SK-N-SH (cell line): ENCODE measurements around the gene PSMD8. TPM values are rescaled to one million over a fixed set of nuclear protein-coding genes. Genes with fewer than 3 reads are reported as not detected.
A peak's percentile ranks its signal among the peaks of the same experiment; 100 is the strongest.

Experiments
- CTCF ChIA-PET: fragments of 300-600, 350-600 bp; formaldehyde crosslinking; extraction: SDS; loops from one replicate; lab custom pipeline; 2021; lab: Yijun Ruan, JAX
- POLR2A ChIA-PET: fragments of 350-600 bp; sonication (Branson Sonifier 250); formaldehyde crosslinking; extraction: SDS; loops from one replicate; lab custom pipeline; 2020; ENCODE audit warnings: antibody characterized with exemption, inconsistent platforms; lab: Yijun Ruan, JAX
- DNase-seq: peaks from one replicate; pipeline ENCODE4 v3.0.0; 2012
- H2AFZ ChIP-seq: fragments of 200-600 bp; sonication (generic); 2 replicates; pipeline ENCODE4 v1.8.1; 2016; ENCODE audit warnings: antibody characterized with exemption, mild to moderate bottlenecking, low read depth
- H3F3A ChIP-seq: fragments of 200-600 bp; sonication (generic); replicated peaks from 2 replicates; pipeline ENCODE3; 2016; ENCODE audit warnings: antibody characterized with exemption, mild to moderate bottlenecking; ENCODE audit not compliant: insufficient read depth
- H3K27ac ChIP-seq, 2 experiments: fragments of 200-500 bp in 1 of 2; fragments of 200-600 bp in 1 of 2; sonication (Bioruptor generic) in 1 of 2; sonication (generic), shearing (Covaris generic) in 1 of 2; 2 replicates each; pipeline versions ENCODE4 v1.5.1 to v1.6.1; 2014 to 2016; ENCODE audit warnings: low read depth in 2 of 2, inconsistent platforms in 1 of 2, low read length in 1 of 2, mild to moderate bottlenecking in 1 of 2, mixed read lengths in 1 of 2
- H3K27me3 ChIP-seq: fragments of 200-600 bp; sonication (generic), shearing (Covaris generic); 2 replicates; pipeline ENCODE4 v1.6.1; 2016; ENCODE audit warnings: mixed run types; ENCODE audit not compliant: insufficient read depth
- H3K36me3 ChIP-seq, 2 experiments: fragments of 200-500 bp in 1 of 2; fragments of 200-600 bp in 1 of 2; sonication (Bioruptor generic) in 1 of 2; sonication (generic) in 1 of 2; replicated peaks in 1 of 2; 2 replicates each; pipeline versions ENCODE3 to v1.5.1; 2014 to 2016; ENCODE audit warnings: low read length in 1 of 2, mild to moderate bottlenecking in 1 of 2; ENCODE audit not compliant: insufficient read depth in 2 of 2, control insufficient read depth in 1 of 2
- H3K4me1 ChIP-seq, 2 experiments: fragments of 200-500 bp in 1 of 2; fragments of 200-600 bp in 1 of 2; sonication (Bioruptor generic) in 1 of 2; sonication (generic), shearing (Covaris generic) in 1 of 2; 2 replicates each; pipeline versions ENCODE4 v1.5.1 to v1.6.1; 2014 to 2016; ENCODE audit warnings: low read depth in 1 of 2, low read length in 1 of 2, mixed run types in 1 of 2; ENCODE audit not compliant: insufficient read depth in 2 of 2, control insufficient read depth in 1 of 2
- H3K4me2 ChIP-seq: fragments of 200-600 bp; sonication (generic), shearing (Covaris generic); 2 replicates; pipeline ENCODE4 v1.6.1; 2017; ENCODE audit warnings: mixed run types
- H3K4me3 ChIP-seq, 2 experiments: fragments of 200-500 bp in 1 of 2; fragments of 200-600 bp in 1 of 2; sonication (Bioruptor generic) in 1 of 2; sonication (generic), shearing (Covaris generic) in 1 of 2; 2 replicates each; pipeline versions ENCODE4 v1.5.1 to v1.8.1; 2014 to 2016; ENCODE audit warnings: low read depth in 2 of 2, inconsistent platforms in 1 of 2, low read length in 1 of 2, mild to moderate bottlenecking in 1 of 2, mixed read lengths in 1 of 2, moderate library complexity in 1 of 2
- H3K79me2 ChIP-seq: fragments of 200-600 bp; sonication (generic); 2 replicates; pipeline ENCODE4 v1.8.1; 2017; ENCODE audit warnings: mild to moderate bottlenecking; ENCODE audit not compliant: insufficient read depth
- H3K9ac ChIP-seq: fragments of 200-600 bp; sonication (generic); 2 replicates; pipeline ENCODE4 v1.6.1; 2017; ENCODE audit warnings: mixed run types
- H3K9me2 ChIP-seq: fragments of 200-600 bp; sonication (generic); 2 replicates; pipeline ENCODE4 v1.6.1; 2017; ENCODE audit warnings: mixed run types
- H3K9me3 ChIP-seq: fragments of 200-600 bp; sonication (generic); 2 replicates; pipeline ENCODE4 v1.6.1; 2017; ENCODE audit warnings: mixed run types, mild to moderate bottlenecking, moderate library complexity
- H4K20me1 ChIP-seq: fragments of 200-600 bp; sonication (generic); 2 replicates; pipeline ENCODE4 v1.6.1; 2017; ENCODE audit warnings: mild to moderate bottlenecking, mixed run types; ENCODE audit not compliant: insufficient read depth
- CHD2 ChIP-seq: fragments of 150-350 bp; IDR thresholded peaks from 2 replicates; pipeline ENCODE4 v1.6.1; 2018; ENCODE audit warnings: low read length; ENCODE audit not compliant: partially characterized antibody
- ELF1 ChIP-seq: IDR thresholded peaks from 2 replicates; pipeline ENCODE4 v1.4.0; 2012
- EP300 ChIP-seq, 2 experiments: IDR thresholded peaks; 2 replicates each; pipeline versions ENCODE4 v1.4.0 to v1.6.1; 2012; ENCODE audit warnings: borderline replicate concordance in 1 of 2, low read depth in 1 of 2, low read length in 1 of 2
- EZH2phosphoT487 ChIP-seq: fragments of 200-600 bp; sonication (generic); IDR thresholded peaks from 2 replicates; pipeline ENCODE4 v1.6.1; 2017; ENCODE audit warnings: low read depth, mixed run types, mild to moderate bottlenecking, antibody characterized with exemption, moderate library complexity, borderline replicate concordance
- FOXM1 ChIP-seq: IDR thresholded peaks from 2 replicates; pipeline ENCODE4 v1.4.0; 2012; ENCODE audit warnings: low read depth, mild to moderate bottlenecking
- JUND ChIP-seq: IDR thresholded peaks from 2 replicates; pipeline ENCODE4 v1.4.0; 2012
- NFIC ChIP-seq: IDR thresholded peaks from 2 replicates; pipeline ENCODE4 v1.4.0; 2012; ENCODE audit warnings: borderline replicate concordance
- NRF1 ChIP-seq: IDR thresholded peaks from 2 replicates; pipeline ENCODE4 v1.6.1; 2012; ENCODE audit warnings: low read depth, mild to moderate bottlenecking, low read length
- POLR2AphosphoS5 ChIP-seq: IDR thresholded peaks from 2 replicates; pipeline ENCODE4 v1.6.1; 2012; ENCODE audit warnings: low read depth, low read length
- RAD21 ChIP-seq: IDR thresholded peaks from 2 replicates; pipeline ENCODE4 v1.6.1; 2012; ENCODE audit warnings: mild to moderate bottlenecking, low read length
- RFX5 ChIP-seq: IDR thresholded peaks from 2 replicates; pipeline ENCODE4 v1.6.1; 2012; ENCODE audit warnings: mild to moderate bottlenecking, improper control_type of control experiment, low read length
- RXRA ChIP-seq: IDR thresholded peaks from 2 replicates; pipeline ENCODE4 v1.4.0; 2012; ENCODE audit warnings: low read depth, mild to moderate bottlenecking, borderline replicate concordance
- SMC3 ChIP-seq: IDR thresholded peaks from 2 replicates; pipeline ENCODE4 v1.6.1; 2012; ENCODE audit warnings: low read depth, low read length, improper control_type of control experiment
- TAF1 ChIP-seq: IDR thresholded peaks from 2 replicates; pipeline ENCODE4 v1.6.1; 2012; ENCODE audit warnings: low read depth, mild to moderate bottlenecking, low read length, moderate library complexity, borderline replicate concordance
- TCF12 ChIP-seq: IDR thresholded peaks from 2 replicates; pipeline ENCODE4 v1.4.0; 2012
- TEAD4 ChIP-seq: IDR thresholded peaks from 2 replicates; pipeline ENCODE4 v1.4.0; 2012; ENCODE audit warnings: mild to moderate bottlenecking, borderline replicate concordance; ENCODE audit not compliant: insufficient read depth
- YY1 ChIP-seq: IDR thresholded peaks from 2 replicates; pipeline ENCODE4 v1.4.0; 2012; ENCODE audit warnings: low read depth, mild to moderate bottlenecking
- WGBS: methylation state at CpG from one replicate; pipeline ENCODE4 v1.1.6; 2017; ENCODE audit warnings: low lambda C conversion rate; 5-methylcytosine and 5-hydroxymethylcytosine counted together
- polyA plus RNA-seq, 3 experiments: library from polyadenylated mRNA; depleted of rRNA; stranded (reverse); fragments of >200 nt; gene quantifications; 2 replicates each; pipeline ENCODE4 v1.2.3, GENCODE V29; 2012
- TF ChIP-seq, protein P1 (sequence below): IDR thresholded peaks from 2 replicates; pipeline ENCODE4 v1.4.0; 2012; ENCODE audit warnings: low read depth, borderline replicate concordance
- TF ChIP-seq, protein P2 (sequence below): fragments of 150-350 bp; IDR thresholded peaks from 2 replicates; pipeline ENCODE4 v1.6.1; 2016; ENCODE audit warnings: mild to moderate bottlenecking, low read depth, low read length
- TF ChIP-seq, protein P3 (sequence below): IDR thresholded peaks from 2 replicates; pipeline ENCODE4; 2012

Gene PSMD8
- polyA plus RNA-seq, 1 of the 3 experiments (the other 2 are of a cell fraction), result 400 TPM

DNA sequence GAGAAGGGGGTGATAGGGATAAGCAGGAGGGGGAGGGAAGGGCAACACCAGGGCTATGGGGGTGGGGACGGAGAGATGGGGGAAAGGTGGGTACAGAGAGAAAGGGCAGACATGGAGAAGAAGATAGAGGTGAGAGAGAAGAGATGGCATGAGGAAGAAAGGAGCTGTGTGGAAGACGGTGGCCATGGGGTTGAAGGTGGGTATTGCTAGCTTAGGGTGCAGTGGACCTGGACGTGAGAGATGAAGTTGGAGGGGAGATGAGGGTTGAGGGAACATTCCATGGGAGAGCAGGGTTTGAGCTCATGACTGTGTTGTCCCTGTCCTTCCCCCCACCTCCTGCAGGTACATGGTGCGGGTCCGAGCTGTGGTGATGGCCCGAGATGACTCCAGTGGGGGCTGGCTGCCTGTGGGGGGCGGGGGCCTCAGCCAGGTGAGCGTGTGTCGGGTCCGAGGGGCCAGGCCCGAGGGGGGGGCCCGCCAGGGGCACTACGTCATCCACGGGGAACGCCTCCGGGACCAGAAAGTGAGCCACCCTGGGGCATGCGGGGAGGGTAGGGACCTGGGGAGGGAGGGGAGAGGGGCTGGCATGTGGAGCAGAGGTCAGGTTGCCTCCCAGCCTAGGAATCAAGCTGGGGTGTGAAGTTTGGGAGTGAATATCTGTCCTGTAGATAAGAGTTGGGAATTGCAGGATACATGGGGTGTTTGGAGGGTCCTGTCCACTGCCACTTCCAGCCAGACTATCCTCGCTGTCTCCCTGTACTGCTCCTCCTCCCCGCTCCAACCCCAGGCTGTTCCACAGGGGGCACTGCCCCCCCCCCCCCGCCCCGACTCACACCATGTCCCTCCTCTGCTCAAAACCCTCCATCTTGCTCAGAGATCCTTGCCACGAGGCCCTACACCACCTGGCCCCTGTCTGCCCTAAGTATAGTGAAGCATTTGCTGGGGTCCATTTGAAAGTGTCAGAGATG lies 15.9 kb downstream of the PSMD8 start:
- peak overlapping the region; percentile 98 for H3K4me2 ChIP-seq
- DNase-seq, result peak; percentile 36
- no peaks in the 10 kb centered on the region for H3K27me3 ChIP-seq
- peak overlapping the region; percentile 84 to 99 for H3K4me3 ChIP-seq
- POLR2A ChIA-PET, result interaction anchor here (1.3 to 4.1 kb wide), 2 partner anchors 11 to 16 kb away, joined by 6 to 30 read pairs; partner anchors contain the start of genes FAM98C and PSMD8
- H2AFZ ChIP-seq, result no peak overlapping the region
- WGBS, result 93% methylated on average over 13 of the region's 22 CpGs
- no peaks in the 10 kb centered on the region for H4K20me1 ChIP-seq
- H3K36me3 ChIP-seq, result peaks cover 22 to 28% of the 10 kb centered on the region in 2 experiments
- TF ChIP-seq RAD21 (no peak), CHD2 (no peak), ELF1 (no peak), EP300 (IDR thresholded peaks at IDR 0.05; ENCODE audit: borderline replicate concordance in 1 of 2, low read depth in 1 of 2, low read length in 1 of 2) (no peak), RXRA (no peak), NRF1 (no peak), YY1 (no peak), TCF12 (no peak), TAF1 (no peak), JUND (no peak), POLR2AphosphoS5 (no peak), NFIC (no peak), SMC3 (no peak), FOXM1 (no peak), RFX5 (no peak), EZH2phosphoT487 (no peak), TEAD4 (no peak)
- TF ChIP-seq, protein P1, sequence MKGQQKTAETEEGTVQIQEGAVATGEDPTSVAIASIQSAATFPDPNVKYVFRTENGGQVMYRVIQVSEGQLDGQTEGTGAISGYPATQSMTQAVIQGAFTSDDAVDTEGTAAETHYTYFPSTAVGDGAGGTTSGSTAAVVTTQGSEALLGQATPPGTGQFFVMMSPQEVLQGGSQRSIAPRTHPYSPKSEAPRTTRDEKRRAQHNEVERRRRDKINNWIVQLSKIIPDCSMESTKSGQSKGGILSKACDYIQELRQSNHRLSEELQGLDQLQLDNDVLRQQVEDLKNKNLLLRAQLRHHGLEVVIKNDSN, result no peak
- TF ChIP-seq, protein P2, sequence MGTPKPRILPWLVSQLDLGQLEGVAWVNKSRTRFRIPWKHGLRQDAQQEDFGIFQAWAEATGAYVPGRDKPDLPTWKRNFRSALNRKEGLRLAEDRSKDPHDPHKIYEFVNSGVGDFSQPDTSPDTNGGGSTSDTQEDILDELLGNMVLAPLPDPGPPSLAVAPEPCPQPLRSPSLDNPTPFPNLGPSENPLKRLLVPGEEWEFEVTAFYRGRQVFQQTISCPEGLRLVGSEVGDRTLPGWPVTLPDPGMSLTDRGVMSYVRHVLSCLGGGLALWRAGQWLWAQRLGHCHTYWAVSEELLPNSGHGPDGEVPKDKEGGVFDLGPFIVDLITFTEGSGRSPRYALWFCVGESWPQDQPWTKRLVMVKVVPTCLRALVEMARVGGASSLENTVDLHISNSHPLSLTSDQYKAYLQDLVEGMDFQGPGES, result no peak
- TF ChIP-seq, protein P3, sequence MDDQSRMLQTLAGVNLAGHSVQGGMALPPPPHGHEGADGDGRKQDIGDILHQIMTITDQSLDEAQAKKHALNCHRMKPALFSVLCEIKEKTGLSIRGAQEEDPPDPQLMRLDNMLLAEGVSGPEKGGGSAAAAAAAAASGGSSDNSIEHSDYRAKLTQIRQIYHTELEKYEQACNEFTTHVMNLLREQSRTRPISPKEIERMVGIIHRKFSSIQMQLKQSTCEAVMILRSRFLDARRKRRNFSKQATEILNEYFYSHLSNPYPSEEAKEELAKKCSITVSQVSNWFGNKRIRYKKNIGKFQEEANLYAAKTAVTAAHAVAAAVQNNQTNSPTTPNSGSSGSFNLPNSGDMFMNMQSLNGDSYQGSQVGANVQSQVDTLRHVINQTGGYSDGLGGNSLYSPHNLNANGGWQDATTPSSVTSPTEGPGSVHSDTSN, result no peak
- TF ChIP-seq, all 33 proteins: peak for 0
- Histone ChIP-seq H3K27ac (peak overlapping the region; percentile 12 to 95; a peak in 3 of 4 replicates), H3K9me2 (no peaks in the 10 kb centered on the region), H3K9me3 (no peaks in the 10 kb centered on the region), H3K9ac (peak overlapping the region; percentile 95), H3F3A (peaks cover 19% of the 10 kb centered on the region), H3K4me1 (peaks cover 9 to 13% of the 10 kb centered on the region in 2 experiments; a peak in 2 of 4 replicates), H3K79me2 (peaks cover 32% of the 10 kb centered on the region)
- CTCF ChIA-PET, result interaction anchor here (0.9 to 4.1 kb wide), 5 partner anchors 13 to 492 kb away, joined by 3 to 34 read pairs (median 4); partner anchors contain the start of gene FAM98C
